HG02610 (cell line): Measurements from ENCODE around the gene NT5E.
"Not testable (repeated sequence)": the region's sequence is repeated elsewhere in the genome, so short reads cannot be mapped to it uniquely, and the experiment has no call there.

Experiments
- ATAC-seq: cut with Tn5 transposase; IDR thresholded peaks from one replicate; pipeline ENCODE4 v1.9.1; 2021; ENCODE audit warnings: mild to moderate bottlenecking, moderate library complexity; ENCODE audit not compliant: unreplicated experiment

Gene NT5E

DNA sequence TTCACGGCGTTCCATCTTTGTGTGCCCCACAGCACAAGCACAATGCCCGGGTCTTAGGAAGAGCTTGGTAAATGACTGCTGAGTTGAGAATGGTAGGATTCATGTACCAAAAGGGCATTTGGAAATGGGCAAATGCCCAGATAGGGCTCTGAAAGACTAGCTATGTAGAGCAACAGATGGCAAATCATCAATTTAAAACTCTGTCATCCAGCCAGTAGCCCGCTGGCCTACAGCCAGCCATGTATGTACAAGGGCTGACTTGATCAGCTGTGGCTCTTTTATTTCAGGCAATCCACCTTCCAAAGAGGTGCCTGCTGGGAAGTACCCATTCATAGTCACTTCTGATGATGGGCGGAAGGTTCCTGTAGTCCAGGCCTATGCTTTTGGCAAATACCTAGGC lies 35.1 kb downstream of the NT5E start:
- no peak for ATAC-seq

DNA sequence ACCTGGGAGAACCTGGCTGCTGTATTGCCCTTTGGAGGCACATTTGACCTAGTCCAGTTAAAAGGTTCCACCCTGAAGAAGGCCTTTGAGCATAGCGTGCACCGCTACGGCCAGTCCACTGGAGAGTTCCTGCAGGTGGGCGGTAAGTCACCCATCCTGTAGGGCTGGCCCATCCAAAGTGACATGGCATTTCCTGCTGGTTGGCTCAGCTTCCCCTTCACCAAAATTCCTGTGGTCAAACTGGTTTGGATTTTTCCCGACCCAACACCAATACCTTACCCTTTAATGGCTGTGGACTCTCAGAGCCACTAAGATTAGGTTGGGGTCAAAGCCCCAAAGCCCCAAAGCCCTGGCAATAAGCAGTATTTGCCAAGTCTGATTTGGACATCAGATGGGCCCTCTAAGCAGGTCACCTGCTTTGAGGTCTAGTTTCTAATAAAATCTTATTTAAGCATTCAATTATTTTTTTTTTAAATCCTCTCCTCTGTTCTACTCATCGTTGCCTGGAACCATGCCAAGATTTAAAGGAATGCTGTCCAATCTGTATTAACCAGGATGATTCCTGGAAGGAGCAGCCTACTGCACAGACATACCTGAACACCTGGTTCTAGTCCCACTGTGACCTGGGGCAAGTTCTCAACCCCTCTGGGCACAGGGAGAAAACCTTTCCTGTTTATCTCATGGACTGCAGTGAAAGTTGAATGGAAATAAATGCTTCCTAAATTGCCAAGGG lies 40.8 kb downstream of the NT5E start:
- ATAC-seq, result no peak

GRCh38 chr6:85493389-85493788 lies 43.5 kb downstream of the NT5E start:
- no peak for ATAC-seq

- no peak for ATAC-seq
Measured at GRCh38 chr6:85494547-85495536, 45.0 kb downstream of the NT5E start.

GRCh38 chr6:85496009-85496579 lies 46.2 kb downstream of the NT5E start:
- ATAC-seq, result no peak

- ATAC-seq, result no peak
Measured at GRCh38 chr6:85496856-85497255, 47.0 kb downstream of the NT5E start.

GRCh38 chr6:85498596-85499258 lies 48.8 kb downstream of the NT5E start:
- ATAC-seq, result no peak

DNA sequence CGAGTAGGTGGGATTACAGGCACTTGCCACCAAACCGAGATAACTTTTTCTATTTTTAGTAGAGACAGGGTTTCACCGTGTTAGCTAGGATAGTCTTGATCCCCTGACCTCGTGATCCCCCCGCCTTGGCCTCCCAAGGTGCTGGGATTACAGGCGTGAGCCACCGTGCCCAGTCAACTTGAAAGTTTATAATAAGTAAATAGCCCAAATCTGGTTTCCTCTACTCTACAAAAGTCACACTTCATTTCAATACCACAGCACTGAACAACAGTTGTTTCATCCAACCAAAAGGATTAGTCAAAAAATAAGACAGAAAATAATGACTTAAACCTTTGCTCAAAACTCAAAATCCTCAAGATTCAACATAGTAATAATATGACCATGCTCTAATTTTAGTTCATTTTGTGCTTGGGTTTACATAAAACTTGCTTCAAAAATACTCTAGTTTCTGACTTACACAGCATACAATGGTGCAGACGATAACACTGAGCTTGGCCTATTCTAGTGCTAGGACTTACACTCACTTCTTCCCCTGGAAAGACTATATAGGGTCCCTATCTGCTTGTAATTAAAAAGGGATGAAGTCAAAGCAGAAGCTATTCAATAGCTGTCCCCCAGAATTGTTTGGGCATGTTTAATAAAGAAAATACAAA lies 56.7 kb downstream of the NT5E start:
- peak; percentile 79 for ATAC-seq

- no peak for ATAC-seq
Measured at GRCh38 chr6:85516168-85516567, 66.3 kb downstream of the NT5E start.

- not testable (repeated sequence) for ATAC-seq
Measured at GRCh38 chr6:85524281-85524680, 74.4 kb downstream of the NT5E start.

- ATAC-seq, result no peak
Measured at GRCh38 chr6:85537055-85537494, 87.2 kb downstream of the NT5E start.

DNA sequence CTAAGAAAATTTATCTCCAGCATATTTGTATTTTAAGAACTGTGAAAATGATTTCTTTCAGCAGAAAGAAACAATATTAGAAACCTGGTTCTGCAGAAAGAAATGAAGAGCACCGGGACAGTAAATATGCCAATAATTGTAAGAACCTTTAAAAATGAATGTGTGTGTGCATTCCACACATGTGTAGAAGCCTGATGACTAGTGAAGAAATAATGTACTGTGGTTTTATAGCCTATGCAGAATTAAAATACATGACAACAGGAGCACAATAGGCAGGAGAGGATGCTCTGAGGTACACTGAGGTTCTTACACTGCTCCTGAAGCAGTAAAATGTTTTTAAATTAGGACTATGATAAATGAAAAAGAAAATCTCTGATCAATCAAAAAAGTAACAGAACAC lies 94.9 kb downstream of the NT5E start:
- ATAC-seq, result no peak
